Breast epithelium (tissue), 4 donors: ENCODE data around the gene TRPV3. TPM values are rescaled to one million over a fixed set of nuclear protein-coding genes. Genes with fewer than 3 reads are reported as not detected.

Experiments used
- DNase-seq, 2 donors: peaks; one replicate each; pipeline ENCODE4 v3.0.0-alpha.2; 2019; ENCODE audit warnings: low spot score in 2 of 2
- H3K27ac ChIP-seq, 2 donors: fragments of 200-600 bp; sonication (generic) in 1 of 2; one replicate each; pipeline ENCODE4 v1.5.1; 2016 to 2019; ENCODE audit warnings: mild to moderate bottlenecking in 1 of 2
- H3K27me3 ChIP-seq, 2 donors: fragments of 200-600 bp; sonication (generic) in 1 of 2; one replicate each; pipeline versions ENCODE4 v1.5.1 to v1.6.0; 2017 to 2019; ENCODE audit warnings: control low read depth in 1 of 2, mild to moderate bottlenecking in 1 of 2
- H3K36me3 ChIP-seq: fragments of 200-600 bp; one replicate; pipeline ENCODE4 v1.5.1; 2019
- H3K4me1 ChIP-seq, 2 donors: fragments of 200-600 bp; sonication (generic); one replicate each; pipeline ENCODE4 v1.5.1; 2016 to 2019; ENCODE audit warnings: control low read depth in 1 of 2
- H3K4me3 ChIP-seq, 3 donors: fragments of 200-600 bp; sonication (generic); 1 replicate in 2 of 3; 2 replicates in 1 of 3; pipeline ENCODE4 v1.5.1; 2016 to 2019; ENCODE audit warnings: mild to moderate bottlenecking in 3 of 3, moderate library complexity in 2 of 3
- H3K9me3 ChIP-seq, 2 donors: fragments of 200-600 bp; sonication (generic) in 1 of 2; one replicate each; pipeline ENCODE4 v1.5.1; 2016 to 2019; ENCODE audit warnings: control low read depth in 1 of 2
- CTCF ChIP-seq, 3 donors: fragments of 450-650 bp; IDR thresholded peaks; one replicate each; pipeline ENCODE4 v1.5.1; 2016 to 2017; ENCODE audit warnings: antibody characterized with exemption in 3 of 3, mild to moderate bottlenecking in 3 of 3, moderate library complexity in 3 of 3
- POLR2A ChIP-seq: fragments of 450-650 bp; IDR thresholded peaks from one replicate; pipeline ENCODE4 v1.6.1; 2016; ENCODE audit warnings: antibody characterized with exemption, mild to moderate bottlenecking, moderate library complexity
- POLR2AphosphoS5 ChIP-seq, 3 donors: sonication (generic); formaldehyde crosslinking; IDR thresholded peaks; one replicate each; pipeline ENCODE4 v1.6.1; 2017; ENCODE audit warnings: antibody characterized with exemption in 3 of 3
- intact Hi-C: fragments of 100-400 bp; cut with DNase I; formaldehyde crosslinking; loops from one replicate; pipeline ENCODE4 v1.15.1; 2023; ENCODE audit warnings: low total_unique reads
- total RNA-seq, 3 donors: library from RNA; depleted of rRNA; stranded (reverse); fragments of >200 nt; gene quantifications; one replicate each; pipeline ENCODE4 v1.1.0, GENCODE V29; 2016

Gene TRPV3
- total RNA-seq, 3 donors from 2014 or later, result 0.98 to 1.1 (median 1.0) TPM

GRCh38 chr17:3574231-3574630 lies 16.6 kb upstream of the TRPV3 start:
- Histone ChIP-seq H3K27me3 (no peaks in the 10 kb centered on the region), H3K36me3 (no peaks in the 10 kb centered on the region), H3K4me1 (no peaks in the 10 kb centered on the region), H3K27ac (no peak overlapping the region), H3K9me3 (no peaks in the 10 kb centered on the region), H3K4me3 (no peak overlapping the region)
- DNase-seq, result no peak
- intact Hi-C loops, result no loop called here
- no peak for TF ChIP-seq POLR2A
- TF ChIP-seq POLR2AphosphoS5 (IDR thresholded peaks at IDR 0.05), result no peak
- TF ChIP-seq CTCF (IDR thresholded peaks at IDR 0.05), result no peak

- Histone ChIP-seq H3K27me3 (no peaks in the 10 kb centered on the region), H3K9me3 (no peaks in the 10 kb centered on the region), H3K36me3 (no peaks in the 10 kb centered on the region), H3K4me1 (no peaks in the 10 kb centered on the region), H3K4me3 (no peak overlapping the region), H3K27ac (no peak overlapping the region)
- intact Hi-C loops, result no loop called here
- TF ChIP-seq CTCF (IDR thresholded peaks at IDR 0.05) (no peak), POLR2AphosphoS5 (IDR thresholded peaks at IDR 0.05) (no peak), POLR2A (no peak)
- no peak for DNase-seq
Observed at GRCh38 chr17:3573246-3574100, 15.9 kb upstream of the TRPV3 start.

GRCh38 chr17:3572231-3572630 lies 14.6 kb upstream of the TRPV3 start:
- intact Hi-C loops, result no loop called here
- Histone ChIP-seq H3K27ac (no peak overlapping the region), H3K4me3 (no peak overlapping the region), H3K4me1 (no peaks in the 10 kb centered on the region), H3K9me3 (no peaks in the 10 kb centered on the region), H3K36me3 (no peaks in the 10 kb centered on the region), H3K27me3 (no peaks in the 10 kb centered on the region)
- no peak for DNase-seq
- TF ChIP-seq POLR2A (no peak), POLR2AphosphoS5 (IDR thresholded peaks at IDR 0.05) (no peak), CTCF (IDR thresholded peaks at IDR 0.05) (no peak)

GRCh38 chr17:3571043-3571900 lies 13.7 kb upstream of the TRPV3 start:
- no peak for TF ChIP-seq CTCF (IDR thresholded peaks at IDR 0.05)
- H3K9me3 ChIP-seq, result no peaks in the 10 kb centered on the region
- no peak overlapping the region for H3K4me3 ChIP-seq
- H3K27me3 ChIP-seq, result no peaks in the 10 kb centered on the region
- no peak overlapping the region for H3K27ac ChIP-seq
- H3K36me3 ChIP-seq, result no peaks in the 10 kb centered on the region
- no peak for DNase-seq
- intact Hi-C loops, result no loop called here
- H3K4me1 ChIP-seq, result no peaks in the 10 kb centered on the region
